ENCODE results near the gene TOX3.

TOX3 gene

DNA sequence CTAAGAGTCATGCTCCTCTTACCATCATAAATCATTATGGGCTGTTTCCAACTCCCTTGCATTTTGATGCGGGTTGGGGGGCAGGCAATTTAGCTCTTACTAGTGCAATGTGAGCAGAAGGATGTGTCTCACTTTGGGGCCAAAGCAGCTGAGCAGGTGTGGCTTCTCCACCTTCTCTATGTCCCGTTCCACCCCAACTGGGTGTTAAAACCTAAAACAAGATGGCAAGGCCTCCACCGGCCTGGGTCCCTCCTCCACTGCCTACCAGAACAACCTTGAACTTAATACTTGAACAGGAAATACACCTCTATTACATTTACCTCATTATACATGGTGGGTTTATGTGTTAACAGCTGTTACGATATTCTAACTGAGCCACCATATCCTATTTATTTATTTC is 52.8 kb downstream of the TOX3 start:
- in situ Hi-C loops (cut with HindIII; ENCODE audit: low sequenced_read_pairs) = no loop called here

DNA sequence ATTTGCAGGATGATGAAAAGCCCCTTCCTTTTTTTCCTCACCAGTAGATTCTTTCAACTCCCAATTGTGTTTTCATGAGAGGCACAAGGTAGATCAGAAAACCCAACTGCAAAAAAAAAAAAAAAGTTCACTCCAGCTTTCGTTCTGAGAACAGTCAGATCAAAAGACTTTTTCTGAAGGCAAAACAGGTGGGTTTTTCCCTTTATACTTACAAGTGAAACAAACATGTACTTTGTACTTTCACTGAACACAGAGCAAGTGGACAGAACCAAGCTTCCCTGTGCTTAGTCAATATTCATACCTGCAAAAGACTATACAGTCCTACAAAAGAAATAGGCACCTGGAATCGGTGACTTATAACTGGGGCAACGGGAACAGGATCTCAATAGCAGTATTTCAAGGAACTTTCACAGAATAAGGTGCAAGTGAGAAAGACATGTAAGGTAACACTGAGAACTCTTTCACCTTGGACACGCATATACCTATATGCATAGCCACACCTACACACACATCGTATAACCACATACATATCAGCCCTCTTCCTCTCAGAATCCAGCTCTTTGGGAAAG is 54.1 kb downstream of the TOX3 start:
- in situ Hi-C loops (cut with HindIII; ENCODE audit: low sequenced_read_pairs) = no loop called here

DNA sequence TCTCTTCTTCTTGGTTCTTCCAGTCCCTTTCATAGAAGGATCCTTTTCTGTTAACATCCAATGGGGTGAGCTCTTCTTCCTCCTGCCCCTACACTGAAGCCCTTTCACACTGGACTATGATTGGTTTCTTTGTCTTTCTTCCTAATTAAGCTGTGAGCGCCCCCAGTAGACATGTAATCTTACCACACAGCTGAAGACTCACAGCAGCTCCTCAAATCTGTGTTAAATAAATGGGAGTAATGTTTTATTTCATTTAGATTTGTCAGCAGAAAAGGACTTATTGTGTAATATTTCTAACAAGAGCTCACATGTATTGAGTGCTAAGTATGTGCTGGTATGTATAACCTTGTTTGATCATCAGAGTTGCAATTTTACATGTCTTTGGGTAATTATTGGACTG is 55.7 kb downstream of the TOX3 start:
- in situ Hi-C loops (cut with HindIII; ENCODE audit: low sequenced_read_pairs) = no loop called here

DNA sequence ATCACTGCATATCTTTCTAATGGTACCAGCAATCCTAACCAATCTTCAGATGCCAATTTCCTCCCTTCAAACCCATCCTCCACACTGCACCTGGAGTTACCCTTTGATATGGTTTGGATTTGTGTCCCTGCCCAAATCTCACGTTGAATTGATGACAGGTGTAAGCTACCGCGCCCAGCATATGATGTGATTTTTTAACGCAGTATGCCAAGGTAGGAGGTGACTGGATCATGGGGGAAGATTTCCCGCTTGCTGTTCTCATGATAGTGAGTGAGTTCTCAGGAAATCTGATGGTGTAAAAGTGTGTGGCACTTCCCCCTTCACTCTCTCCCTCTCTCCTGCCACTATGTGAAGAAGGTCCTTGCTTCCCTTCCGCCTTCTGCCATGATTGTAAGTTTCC is 57.0 kb downstream of the TOX3 start:
- in situ Hi-C loops (cut with HindIII; ENCODE audit: low sequenced_read_pairs) = no loop called here

DNA sequence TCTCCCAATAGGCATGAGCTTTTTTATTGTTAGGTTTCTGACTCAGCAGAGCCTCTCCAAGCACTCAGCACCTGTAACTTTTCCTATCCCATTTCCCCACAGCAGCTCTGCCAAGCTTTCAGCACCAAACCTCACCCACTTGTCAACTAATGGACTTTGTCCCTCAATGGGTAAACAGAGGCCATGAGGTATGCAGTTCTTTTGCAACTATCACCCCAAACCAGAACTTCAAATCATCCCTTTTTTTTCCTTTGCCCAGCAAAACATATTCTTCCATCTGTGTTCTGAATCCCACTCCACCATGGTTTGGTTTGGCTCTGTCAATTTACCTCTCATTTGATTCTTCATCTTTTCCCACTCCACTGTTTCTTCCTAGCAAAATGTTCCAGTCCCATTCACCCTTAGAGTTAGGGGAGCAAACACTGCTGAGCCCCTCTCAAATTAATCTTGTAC is 58.1 kb downstream of the TOX3 start:
- in situ Hi-C loops (cut with HindIII; ENCODE audit: low sequenced_read_pairs) = no loop called here

DNA sequence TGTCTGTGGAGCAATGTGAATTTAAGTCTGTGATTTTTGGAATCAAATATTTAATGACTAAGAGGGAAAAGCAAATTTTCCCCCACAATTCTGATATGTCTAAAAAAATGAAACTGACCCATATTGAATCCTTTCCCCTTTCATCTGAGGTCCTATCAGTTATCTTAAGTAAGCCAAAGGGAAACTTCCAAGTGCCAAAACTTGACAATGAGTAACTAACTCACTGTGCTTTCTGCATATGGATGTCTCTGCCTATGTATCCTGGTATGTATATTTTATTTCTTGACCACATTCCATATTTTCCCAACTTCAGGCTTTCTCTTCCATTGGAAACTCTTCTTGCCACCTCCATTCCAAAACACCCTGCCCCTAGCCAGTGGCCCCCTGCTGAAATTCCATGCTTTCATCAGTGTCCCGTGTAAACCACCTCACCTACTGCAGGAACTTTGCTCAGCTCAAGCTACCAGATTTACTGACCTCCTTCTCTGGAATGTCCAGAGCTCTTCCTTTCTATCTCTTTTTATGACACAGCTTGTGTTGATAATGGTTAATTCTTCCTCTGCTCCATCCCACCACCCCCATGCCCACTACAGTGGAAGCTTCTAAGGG is 59.0 kb downstream of the TOX3 start:
- in situ Hi-C loops (cut with HindIII; ENCODE audit: low sequenced_read_pairs) = no loop called here

DNA sequence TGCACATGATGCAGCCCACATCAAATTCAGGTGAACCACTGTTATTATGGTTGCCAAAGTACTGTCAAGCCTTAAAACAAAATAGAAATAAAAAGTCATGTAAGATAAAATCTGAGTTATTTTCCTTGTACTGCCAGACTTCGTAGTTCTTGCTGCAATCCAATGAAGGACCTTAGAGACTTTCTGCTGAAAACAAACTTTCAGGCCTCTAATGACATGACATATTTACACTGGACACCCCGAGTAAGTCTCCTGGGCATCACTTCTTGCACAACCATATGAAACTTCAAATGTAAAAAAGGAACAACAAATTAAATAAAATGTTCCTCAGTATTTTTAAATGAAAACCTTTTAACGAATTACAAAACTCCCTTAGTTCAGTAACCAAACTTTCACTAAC is 66.7 kb downstream of the TOX3 start:
- in situ Hi-C loops (cut with HindIII; ENCODE audit: low sequenced_read_pairs) = no loop called here

DNA sequence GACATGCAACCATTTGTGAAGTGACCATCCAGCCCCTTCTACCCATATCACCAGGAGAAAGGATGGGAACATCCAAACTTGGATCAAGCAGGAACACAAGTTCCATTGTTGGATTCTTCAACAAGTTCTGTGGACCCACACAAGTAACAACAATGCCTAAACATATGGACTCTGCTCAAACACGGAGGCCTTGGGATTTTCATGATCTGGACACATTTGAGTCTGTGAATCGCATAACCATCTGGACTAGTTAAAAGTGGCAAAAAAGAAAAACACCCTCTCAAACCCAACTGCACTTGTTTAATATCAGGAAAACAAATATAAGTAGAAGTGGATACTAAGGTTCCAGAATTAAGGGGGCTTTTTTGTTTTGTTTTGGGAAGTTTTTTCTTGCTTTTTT is 70.8 kb downstream of the TOX3 start:
- in situ Hi-C loops (cut with HindIII; ENCODE audit: low sequenced_read_pairs) = no loop called here

DNA sequence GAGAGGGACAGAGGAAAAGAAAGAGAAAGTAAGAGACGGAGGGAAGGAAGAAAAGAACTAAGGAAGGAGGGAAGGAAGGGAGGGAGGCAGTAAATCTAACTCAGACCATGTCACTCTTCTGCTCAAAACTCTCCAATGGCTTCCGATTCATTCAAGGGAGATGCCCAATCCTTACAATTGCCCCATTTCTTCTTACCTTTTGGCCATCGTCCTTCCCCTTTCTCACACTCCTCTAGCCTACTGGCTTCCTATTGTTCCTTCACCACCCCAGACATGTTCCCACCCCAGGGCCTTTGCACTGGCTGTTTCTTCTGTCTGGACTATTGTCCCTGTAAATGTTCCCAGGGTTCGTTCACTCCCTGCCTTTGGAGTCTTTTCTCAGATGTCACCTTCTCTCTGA is 72.3 kb downstream of the TOX3 start:
- in situ Hi-C loops (cut with HindIII; ENCODE audit: low sequenced_read_pairs) = no loop called here

DNA sequence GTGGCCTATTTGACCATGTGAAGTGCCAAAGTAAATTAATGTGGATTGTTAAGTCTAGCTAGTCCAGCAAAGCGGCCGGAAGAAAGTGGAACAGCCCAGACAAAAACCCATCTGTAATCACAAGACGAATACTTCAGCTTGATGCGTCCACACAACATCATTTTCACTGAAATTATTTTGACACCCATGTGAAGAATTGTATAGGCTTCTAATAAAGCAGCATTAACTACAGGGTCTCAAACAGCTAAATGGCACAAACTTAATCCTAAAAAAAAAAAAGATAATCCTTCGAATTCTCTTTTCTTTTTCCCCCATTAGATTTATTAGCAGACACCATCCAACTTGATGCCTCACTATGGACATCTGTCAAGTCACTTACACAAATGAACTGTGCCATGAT is 73.8 kb downstream of the TOX3 start:
- in situ Hi-C loops (cut with HindIII; ENCODE audit: low sequenced_read_pairs) = no loop called here

DNA sequence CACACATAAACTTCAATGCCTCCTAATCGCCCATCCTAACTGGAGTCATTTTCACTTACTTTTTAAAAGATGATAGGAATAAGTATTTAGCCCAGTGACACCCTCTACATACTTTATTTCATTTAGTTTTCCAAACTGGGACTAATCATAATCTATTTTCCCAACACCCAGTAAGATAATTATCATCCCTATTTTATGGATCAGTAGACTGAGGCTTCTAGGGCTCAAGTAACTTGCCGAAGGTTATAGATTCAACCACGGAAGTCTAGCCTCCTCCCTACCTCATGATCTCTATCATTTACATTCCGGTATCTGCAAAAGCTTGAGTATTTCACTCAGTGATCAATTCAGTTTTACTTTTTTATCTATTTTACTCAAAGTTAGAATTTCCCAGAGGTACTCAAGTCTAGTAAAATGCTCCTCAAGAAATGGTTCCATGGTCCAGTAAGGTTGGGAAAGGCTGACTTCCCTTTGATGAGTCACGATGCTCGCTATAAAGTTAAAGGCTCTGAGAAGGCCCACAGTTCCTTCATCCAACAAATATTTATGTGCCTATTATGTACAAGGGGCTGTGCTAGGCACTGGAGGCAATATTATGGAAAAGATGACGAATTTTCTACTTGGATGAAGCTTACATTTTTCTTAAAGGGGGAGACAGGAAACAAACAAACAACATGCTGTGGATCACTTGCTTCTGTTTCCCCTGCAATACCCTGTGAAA is 75.1 kb downstream of the TOX3 start:
- in situ Hi-C loops (cut with HindIII; ENCODE audit: low sequenced_read_pairs) = no loop called here

DNA sequence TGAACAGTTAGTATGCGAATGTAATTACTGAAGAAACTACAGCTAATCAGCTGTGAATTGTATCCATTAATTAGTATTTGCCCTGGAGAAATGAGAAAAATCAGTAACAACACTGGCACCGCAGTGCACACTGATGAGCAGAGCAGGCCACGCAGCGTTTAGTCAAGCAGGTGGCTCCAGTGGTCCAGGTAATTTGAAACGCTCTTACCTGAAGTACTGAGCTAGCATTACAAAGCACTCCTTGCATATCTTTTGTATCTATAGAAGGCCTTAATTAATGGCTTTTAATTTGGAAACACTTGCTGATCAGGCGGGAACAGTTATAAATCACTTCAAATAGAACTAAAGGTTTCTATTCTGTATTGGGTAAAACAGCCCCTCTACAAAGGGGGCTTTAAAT is 76.4 kb downstream of the TOX3 start:
- in situ Hi-C loops (cut with HindIII; ENCODE audit: low sequenced_read_pairs) = no loop called here

DNA sequence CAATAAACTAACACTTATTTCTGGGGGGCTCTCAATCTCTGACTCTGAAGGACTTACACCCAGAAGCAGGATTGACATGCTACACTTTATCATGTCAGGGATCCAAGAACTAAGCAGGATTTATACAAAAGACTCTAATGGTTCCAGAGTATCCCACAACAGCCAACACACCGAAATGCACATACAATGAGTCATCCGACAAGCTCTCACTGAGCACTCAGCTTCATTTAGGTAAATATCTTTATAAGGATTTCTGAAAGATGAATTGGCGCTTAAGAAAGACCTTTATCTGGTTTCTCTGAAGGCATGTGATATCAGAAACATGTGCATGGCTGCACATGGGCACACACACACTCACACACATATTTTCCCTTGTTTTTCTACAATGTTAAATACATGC is 77.2 kb downstream of the TOX3 start:
- in situ Hi-C loops (cut with HindIII; ENCODE audit: low sequenced_read_pairs) = no loop called here

DNA sequence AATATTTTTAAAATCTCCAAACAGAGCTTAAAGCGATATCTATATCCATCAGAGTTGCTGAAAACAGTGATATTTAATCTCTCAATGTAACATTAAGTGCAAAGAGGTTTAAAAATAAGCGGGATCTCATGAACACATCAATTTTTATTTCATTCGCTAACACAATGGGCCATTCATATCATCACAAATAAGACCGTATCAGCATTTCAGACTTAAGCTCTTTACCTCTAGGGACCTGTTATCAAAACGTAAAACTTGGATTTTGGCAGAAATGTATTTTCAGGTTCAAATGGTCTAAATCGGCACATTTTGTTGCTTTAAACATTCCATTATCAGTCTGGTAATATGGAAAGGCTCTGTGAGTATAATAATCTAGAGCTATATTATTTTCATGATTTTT is 77.9 kb downstream of the TOX3 start:
- in situ Hi-C loops (cut with HindIII; ENCODE audit: low sequenced_read_pairs) = no loop called here

DNA sequence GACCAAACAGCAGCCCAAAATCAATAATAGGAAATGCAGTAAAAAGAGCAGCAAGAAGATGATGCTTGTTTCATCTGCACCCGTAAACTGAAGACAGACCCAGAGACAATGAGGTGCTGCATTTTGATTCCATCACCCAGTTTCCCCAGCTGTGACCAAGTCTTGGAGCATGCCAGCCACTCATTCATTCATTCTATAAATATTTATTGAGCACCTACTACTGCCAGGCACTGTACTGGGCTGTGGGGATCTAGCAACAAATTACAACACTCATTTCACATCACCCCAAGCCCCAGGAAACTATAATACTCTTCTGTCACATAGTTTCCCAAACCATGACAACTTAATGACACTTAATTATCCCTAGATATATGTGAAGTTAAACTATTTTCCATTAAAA is 79.2 kb downstream of the TOX3 start:
- in situ Hi-C loops (cut with HindIII; ENCODE audit: low sequenced_read_pairs) = no loop called here

DNA sequence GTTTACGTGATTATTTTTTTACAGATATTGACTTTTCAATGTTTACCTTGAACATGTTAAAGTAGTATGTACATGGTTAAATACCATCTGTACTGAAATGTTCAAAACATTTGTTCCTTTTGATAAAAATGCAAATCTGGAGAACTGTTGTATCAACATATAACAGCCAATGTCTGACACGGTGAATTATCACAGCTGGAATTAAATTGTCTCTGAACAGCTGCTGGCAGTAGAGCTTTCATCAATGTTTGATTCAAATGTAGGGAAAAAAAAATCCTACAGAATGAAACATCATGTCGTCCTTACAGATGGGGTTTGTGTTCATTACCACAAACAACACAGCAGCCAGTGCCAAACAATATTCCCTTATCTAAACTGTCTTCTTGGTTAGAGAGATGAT is 79.9 kb downstream of the TOX3 start:
- in situ Hi-C loops (cut with HindIII; ENCODE audit: low sequenced_read_pairs) = no loop called here

DNA sequence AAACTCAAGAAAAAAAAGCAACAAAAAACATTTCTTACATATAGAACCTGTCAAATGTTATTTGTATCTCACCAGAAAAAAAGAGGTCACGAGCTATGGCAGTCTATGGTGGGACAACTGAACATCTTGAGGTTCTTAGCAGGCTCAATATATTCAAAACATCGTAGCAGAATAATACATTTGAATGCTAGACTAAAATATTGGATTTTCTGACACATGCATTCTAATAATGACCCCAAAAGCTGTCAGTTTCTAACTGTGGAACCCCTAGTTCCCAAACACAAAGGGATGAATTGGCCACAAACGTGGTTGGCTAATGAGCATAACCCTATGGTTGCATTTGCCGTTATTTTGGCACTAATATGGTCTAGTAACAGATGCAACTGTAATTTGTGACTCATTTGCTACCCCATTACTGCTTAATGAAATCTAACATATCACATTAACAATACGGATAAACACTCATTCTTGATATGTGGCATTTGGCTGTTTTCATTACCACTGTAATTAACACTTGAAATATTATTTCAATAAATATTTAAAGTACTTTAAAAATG is 81.2 kb downstream of the TOX3 start:
- in situ Hi-C loops (cut with HindIII; ENCODE audit: low sequenced_read_pairs) = no loop called here

DNA sequence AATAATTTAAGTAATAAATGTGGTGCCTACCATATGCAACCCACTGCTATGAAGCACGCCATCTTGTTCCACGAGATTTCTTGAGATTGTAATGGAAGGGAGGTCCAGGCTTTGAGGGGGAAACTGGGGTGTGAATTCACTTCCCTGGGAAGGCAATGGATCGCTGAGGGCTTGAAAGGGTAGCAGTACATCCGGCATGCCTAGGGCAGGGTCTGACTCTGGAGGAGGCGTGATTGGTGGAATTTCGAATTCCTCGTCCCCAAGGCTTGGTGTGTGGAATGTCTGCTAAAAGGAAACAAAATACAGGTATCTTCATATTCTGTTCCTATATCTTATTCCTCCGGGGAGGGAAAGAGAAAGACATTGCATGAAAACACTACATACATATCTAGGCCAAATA is 83.0 kb downstream of the TOX3 start:
- in situ Hi-C loops (cut with HindIII; ENCODE audit: low sequenced_read_pairs) = no loop called here

DNA sequence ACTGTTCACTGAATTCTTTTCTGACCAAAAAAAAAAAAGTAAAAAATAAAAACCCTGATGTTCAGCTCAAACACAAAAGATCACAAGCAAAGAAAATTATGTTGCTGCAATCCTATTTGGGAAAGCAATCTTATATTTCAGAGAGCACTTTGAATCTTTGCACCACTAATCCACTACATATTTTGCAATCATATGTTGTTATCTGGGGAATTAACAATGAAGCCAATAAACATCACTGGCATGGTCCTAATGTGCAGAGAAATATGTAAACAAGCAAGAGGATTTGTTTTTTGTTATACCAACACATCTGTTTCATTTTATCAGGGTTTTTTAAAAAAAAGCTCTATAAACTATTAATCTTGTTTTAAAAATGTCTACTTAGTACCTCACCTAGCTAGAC is 84.1 kb downstream of the TOX3 start:
- in situ Hi-C loops (cut with HindIII; ENCODE audit: low sequenced_read_pairs) = no loop called here

DNA sequence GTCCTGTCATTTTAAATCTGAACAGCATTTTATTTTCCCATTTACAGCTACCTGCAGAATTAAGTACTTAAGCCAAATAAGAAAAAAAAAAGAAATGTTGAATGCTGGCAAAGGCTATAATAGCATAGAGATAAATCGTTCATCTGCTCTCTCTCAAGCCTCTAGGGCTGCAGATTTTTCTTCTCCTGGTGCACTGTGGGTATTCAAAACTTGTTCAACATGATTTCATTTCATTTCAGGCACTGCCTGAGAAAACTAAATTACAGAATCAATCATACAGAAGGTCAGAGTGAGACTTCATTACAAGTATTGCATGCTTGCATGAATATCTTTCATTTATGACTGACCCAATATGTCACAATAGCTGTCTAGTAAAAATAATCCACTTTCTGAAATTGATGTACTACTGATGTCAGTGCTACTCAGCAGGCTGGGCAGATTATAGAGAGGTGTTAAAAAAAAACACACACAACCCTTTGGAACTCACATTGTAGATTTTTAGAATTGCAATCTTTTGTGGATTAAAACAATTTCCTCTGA is 86.2 kb downstream of the TOX3 start:
- in situ Hi-C loops (cut with HindIII; ENCODE audit: low sequenced_read_pairs) = no loop called here

DNA sequence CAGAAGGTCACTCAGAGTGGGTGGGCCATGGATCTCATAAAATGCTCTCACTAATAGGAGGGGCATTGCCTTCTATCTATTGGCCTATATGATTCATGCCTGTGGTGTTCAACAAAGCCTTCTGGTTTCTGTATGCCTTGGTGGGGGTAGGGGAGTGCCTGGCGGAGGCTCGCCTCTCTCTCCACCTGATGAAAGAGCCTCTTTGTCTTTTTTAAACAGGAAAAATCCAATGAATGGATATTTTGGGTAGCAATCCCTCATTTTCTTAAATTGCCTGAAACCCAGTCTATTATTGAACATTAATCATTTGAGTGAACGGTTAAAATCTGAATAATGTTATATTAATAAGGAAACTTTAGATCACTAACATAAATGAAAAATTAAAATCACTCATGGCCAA is 90.6 kb downstream of the TOX3 start:
- in situ Hi-C loops (cut with HindIII; ENCODE audit: low sequenced_read_pairs) = no loop called here

Measured in DLD1 (cell line).